Fibroblast of lung (primary cell): ENCODE data around the gene MAP2K2. TPM values are rescaled to one million over a fixed set of nuclear protein-coding genes. Genes with fewer than 3 reads are reported as not detected.

Experiments used
- DNase-seq, 2 donors: peaks; one replicate each; pipeline versions ENCODE4 v3.0.0 to v3.0.0-alpha.2; 2010; ENCODE audit warnings: low read depth in 2 of 2
- H2AFZ ChIP-seq: 2 replicates; pipeline ENCODE4 v1.5.1; 2012; ENCODE audit warnings: low read length, control low read depth, inconsistent platforms
- H3K27ac ChIP-seq: 2 replicates; pipeline ENCODE4 v1.5.1; 2011; ENCODE audit warnings: low read length, control low read depth; ENCODE audit not compliant: insufficient read depth
- H3K27me3 ChIP-seq: 2 replicates; pipeline ENCODE4 v1.5.1; 2011; ENCODE audit warnings: mild to moderate bottlenecking, low read length; ENCODE audit not compliant: control insufficient read depth, insufficient read depth
- H3K36me3 ChIP-seq: 2 replicates; pipeline ENCODE4 v1.5.1; 2011; ENCODE audit warnings: low read length; ENCODE audit not compliant: control insufficient read depth, insufficient read depth
- H3K4me1 ChIP-seq: 2 replicates; pipeline ENCODE4 v1.5.1; 2011; ENCODE audit warnings: low read length; ENCODE audit not compliant: control insufficient read depth, insufficient read depth; ENCODE audit errors: extremely low read depth
- H3K4me2 ChIP-seq: 2 replicates; pipeline ENCODE4 v1.5.1; 2011; ENCODE audit warnings: low read length, control low read depth; ENCODE audit not compliant: insufficient read depth; ENCODE audit errors: extremely low read depth
- H3K4me3 ChIP-seq, 4 experiments: fragments of 200-600 bp in 1 of 4; sonication (generic) in 1 of 4; replicated peaks in 1 of 4; 2 replicates each; pipeline ENCODE4 v1.5.1; 2011 to 2016; ENCODE audit warnings: low read length in 4 of 4, low read depth in 3 of 4, mild to moderate bottlenecking in 3 of 4, control low read depth in 2 of 4, inconsistent platforms in 1 of 4, mixed read lengths in 1 of 4; ENCODE audit not compliant: insufficient read depth in 1 of 4; ENCODE audit errors: control extremely low read depth in 1 of 4
- H3K79me2 ChIP-seq: 2 replicates; pipeline ENCODE4 v1.5.1; 2012; ENCODE audit warnings: mild to moderate bottlenecking, low read length, inconsistent platforms; ENCODE audit not compliant: control insufficient read depth, insufficient read depth
- H3K9ac ChIP-seq: 2 replicates; pipeline ENCODE4 v1.5.1; 2011; ENCODE audit warnings: mild to moderate bottlenecking, low read length, control low read depth; ENCODE audit not compliant: insufficient read depth
- H3K9me3 ChIP-seq: 2 replicates; pipeline ENCODE4 v1.5.1; 2012; ENCODE audit warnings: low read depth, low read length; ENCODE audit not compliant: control insufficient read depth, insufficient read depth
- H4K20me1 ChIP-seq: 2 replicates; pipeline ENCODE4 v1.5.1; 2011; ENCODE audit warnings: low read length; ENCODE audit not compliant: control insufficient read depth, insufficient read depth; ENCODE audit errors: extremely low read depth
- EZH2 ChIP-seq: IDR thresholded peaks from 2 replicates; pipeline ENCODE4 v1.5.1; 2012; ENCODE audit warnings: low read length, control low read depth, mild to moderate bottlenecking; ENCODE audit errors: missing control alignments
- polyA plus RNA-seq, 2 donors: library from polyadenylated mRNA; depleted of rRNA in 1 of 2; stranded (reverse) in 1 of 2; unstranded in 1 of 2; fragments of >200 nt; gene quantifications; 2 replicates each; pipeline ENCODE4 v1.2.1, GENCODE V29; 2011 to 2012; ENCODE audit warnings: missing spikeins in 1 of 2
- total RNA-seq: library from RNA; depleted of rRNA; stranded (reverse); fragments of >200 nt; gene quantifications from 2 replicates; pipeline ENCODE4 v1.2.1, GENCODE V29; 2014
- TF ChIP-seq, protein P1 (sequence below), 2 donors: IDR thresholded peaks in 1 of 2; conservative IDR thresholded peaks in 1 of 2; 1 replicate in 1 of 2; 2 replicates in 1 of 2; pipeline ENCODE4 v1.5.1; 2011 to 2012; ENCODE audit warnings: low read length in 2 of 2, control low read depth in 1 of 2, inconsistent platforms in 1 of 2, low read depth in 1 of 2, mild to moderate bottlenecking in 1 of 2

Gene MAP2K2
- total and polyA plus RNA-seq, 2 donors (not counting 1 experiment from before 2014, with no cell fraction given) = 61.6 to 159 TPM

DNA sequence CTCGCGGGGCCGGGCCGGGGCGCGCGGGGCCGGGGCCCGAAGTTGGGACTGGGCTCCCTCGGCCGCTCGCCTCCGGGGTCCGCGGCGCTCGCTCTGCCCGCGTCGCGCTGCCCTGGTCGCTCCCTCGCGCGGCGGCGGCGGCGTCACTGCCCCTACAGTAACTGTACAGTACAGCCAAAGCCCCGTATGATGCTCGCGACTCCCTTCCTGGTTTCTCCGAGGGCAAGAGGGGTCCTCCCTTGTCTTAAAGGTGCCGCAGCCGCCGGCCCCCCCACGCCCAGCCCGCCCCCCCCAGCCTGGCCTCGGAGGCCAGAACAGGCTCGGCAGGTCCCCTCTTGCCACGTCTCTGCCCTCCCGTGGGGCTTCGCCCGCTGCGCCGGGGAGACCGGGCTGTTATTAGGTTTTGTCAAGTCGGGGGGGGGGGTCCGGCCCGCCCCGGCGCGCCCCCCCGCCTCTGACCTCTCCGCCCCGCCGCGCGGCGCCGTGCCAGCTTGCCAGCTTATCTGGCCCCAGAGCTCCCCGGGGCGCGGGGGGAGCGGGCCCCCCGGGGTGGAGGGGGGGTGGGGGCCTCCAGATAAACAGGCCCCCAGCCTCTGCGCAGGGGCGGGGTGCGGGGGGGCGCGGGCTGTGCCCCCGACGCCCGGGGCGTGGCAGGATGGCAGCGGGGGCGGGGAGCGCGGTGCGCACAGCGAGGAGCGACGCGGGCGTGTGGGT lies 57.1 kb downstream of the MAP2K2 start, which contains the start of gene ZBTB7A:
Gene ZBTB7A, minus strand, starts transcription at position 218 of the 714 bp plus-strand sequence. CDS start 11,667 bp downstream, outside the sequence.
- peak within 1 kb of the TSS; percentile 14 for H3K27ac ChIP-seq

GRCh38 chr19:4066176-4066606 lies 57.7 kb downstream of the MAP2K2 start:
- Histone ChIP-seq H3K27me3 (no peaks in the 10 kb centered on the region), H2AFZ (no peak overlapping the region), H3K27ac (peak overlapping the region; percentile 14), H3K4me3 (peak overlapping the region; percentile 55 to 84 (median 69)), H3K36me3 (peaks cover 7% of the 10 kb centered on the region), H3K4me1 (peaks cover 26% of the 10 kb centered on the region), H3K4me2 (peak overlapping the region; percentile 44), H3K79me2 (peaks cover 39% of the 10 kb centered on the region), H3K9me3 (no peaks in the 10 kb centered on the region), H4K20me1 (no peaks in the 10 kb centered on the region), H3K9ac (peak overlapping the region; percentile 77)
- no peak for TF ChIP-seq EZH2
- TF ChIP-seq, protein P1, sequence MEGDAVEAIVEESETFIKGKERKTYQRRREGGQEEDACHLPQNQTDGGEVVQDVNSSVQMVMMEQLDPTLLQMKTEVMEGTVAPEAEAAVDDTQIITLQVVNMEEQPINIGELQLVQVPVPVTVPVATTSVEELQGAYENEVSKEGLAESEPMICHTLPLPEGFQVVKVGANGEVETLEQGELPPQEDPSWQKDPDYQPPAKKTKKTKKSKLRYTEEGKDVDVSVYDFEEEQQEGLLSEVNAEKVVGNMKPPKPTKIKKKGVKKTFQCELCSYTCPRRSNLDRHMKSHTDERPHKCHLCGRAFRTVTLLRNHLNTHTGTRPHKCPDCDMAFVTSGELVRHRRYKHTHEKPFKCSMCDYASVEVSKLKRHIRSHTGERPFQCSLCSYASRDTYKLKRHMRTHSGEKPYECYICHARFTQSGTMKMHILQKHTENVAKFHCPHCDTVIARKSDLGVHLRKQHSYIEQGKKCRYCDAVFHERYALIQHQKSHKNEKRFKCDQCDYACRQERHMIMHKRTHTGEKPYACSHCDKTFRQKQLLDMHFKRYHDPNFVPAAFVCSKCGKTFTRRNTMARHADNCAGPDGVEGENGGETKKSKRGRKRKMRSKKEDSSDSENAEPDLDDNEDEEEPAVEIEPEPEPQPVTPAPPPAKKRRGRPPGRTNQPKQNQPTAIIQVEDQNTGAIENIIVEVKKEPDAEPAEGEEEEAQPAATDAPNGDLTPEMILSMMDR (conservative IDR thresholded peaks at IDR 0.05 in 1 of 2, IDR thresholded peaks at IDR 0.05 in 1 of 2; ENCODE audit: low read depth in 1 of 2, low read length in 2 of 2) = no peak
- DNase-seq = no peak

More for the DNA sequence above, 57.1 kb downstream of the MAP2K2 start, which contains the start of gene ZBTB7A:
- H3K4me2 ChIP-seq = peak within 1 kb of the TSS; percentile 51
- peaks cover 5% of the 10 kb centered on the region for H3K36me3 ChIP-seq
- TF ChIP-seq, protein P1 (conservative IDR thresholded peaks at IDR 0.05 in 1 of 2, IDR thresholded peaks at IDR 0.05 in 1 of 2; ENCODE audit: low read depth in 1 of 2, low read length in 2 of 2) = no peak
- no peak for TF ChIP-seq EZH2
- no peaks in the 10 kb centered on the region for H4K20me1 ChIP-seq
- peaks cover 20% of the 10 kb centered on the region for H3K4me1 ChIP-seq
- H3K4me3 ChIP-seq = peak within 1 kb of the TSS; percentile 55 to 84 (median 69)
- H2AFZ ChIP-seq = no peak within 1 kb of the TSS
- DNase-seq = peak; percentile 61 to 76
- no peaks in the 10 kb centered on the region for H3K27me3 ChIP-seq
- peaks cover 33% of the 10 kb centered on the region for H3K79me2 ChIP-seq
- peak within 1 kb of the TSS; percentile 77 for H3K9ac ChIP-seq
- no peaks in the 10 kb centered on the region for H3K9me3 ChIP-seq

DNA sequence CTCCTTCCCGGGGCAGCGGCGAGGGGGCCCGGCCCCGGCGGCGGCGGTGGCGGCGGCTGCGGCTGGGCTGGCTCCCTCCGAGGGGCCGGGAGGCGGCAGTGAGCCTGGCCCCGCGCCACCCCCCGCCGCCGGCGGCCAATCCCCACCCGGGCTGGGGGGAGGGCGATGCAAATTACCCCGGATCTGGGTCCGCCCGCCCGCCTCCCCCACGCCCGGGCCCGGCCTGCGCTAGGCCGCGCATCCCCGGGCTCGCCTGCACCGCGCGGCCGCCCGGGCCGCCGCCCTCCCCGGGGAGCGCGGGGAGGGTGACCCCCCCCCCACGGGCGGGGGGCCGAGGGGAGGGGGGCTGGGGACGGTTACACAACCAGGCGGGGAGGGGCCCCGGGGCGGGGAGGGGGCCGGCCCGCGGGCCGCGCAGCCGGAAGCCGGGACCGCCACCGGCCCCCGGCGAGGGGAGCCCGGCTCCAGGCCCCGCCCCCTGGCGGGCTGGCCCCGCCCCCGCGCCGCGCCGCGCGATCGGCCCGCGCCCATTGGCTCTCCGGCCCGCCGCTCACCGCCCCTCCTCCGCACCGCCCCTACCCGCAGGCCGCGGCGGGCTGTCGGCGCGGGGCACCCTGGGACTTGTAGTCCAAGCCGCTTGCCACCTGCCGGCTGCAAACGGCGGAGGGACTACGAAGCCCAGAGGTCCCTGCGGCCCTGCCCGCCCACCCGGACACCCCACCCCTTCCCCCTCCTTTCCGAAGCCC lies 58.3 kb downstream of the MAP2K2 start:
- DNase-seq = peak; percentile 97 to 98
- Histone ChIP-seq H2AFZ (no peak overlapping the region), H3K79me2 (peaks cover 45% of the 10 kb centered on the region), H3K4me1 (peaks cover 30% of the 10 kb centered on the region), H3K9ac (peak overlapping the region; percentile 85), H3K27ac (no peak overlapping the region), H4K20me1 (no peaks in the 10 kb centered on the region), H3K36me3 (peaks cover 7% of the 10 kb centered on the region), H3K9me3 (no peaks in the 10 kb centered on the region), H3K27me3 (no peaks in the 10 kb centered on the region), H3K4me2 (no peak overlapping the region), H3K4me3 (peak overlapping the region in 2 of 4 experiments; percentile 55 to 76)
- no peak for TF ChIP-seq EZH2
- TF ChIP-seq, protein P1 (conservative IDR thresholded peaks at IDR 0.05 in 1 of 2, IDR thresholded peaks at IDR 0.05 in 1 of 2; ENCODE audit: low read depth in 1 of 2, low read length in 2 of 2) = no peak
